ENCODE results near the gene GSTA3. TPM values are rescaled to one million over a fixed set of nuclear protein-coding genes. Genes with fewer than 3 reads are reported as not detected.

The GSTA3 gene
- total RNA-seq, 4 donors from 2014 or later, result not detected

GRCh38 chr6:52893221-52893620, 16.3 kb downstream of the GSTA3 start:
- no peak for DNase-seq (ENCODE audit: low spot score)
- no peak for TF ChIP-seq CTCF (IDR thresholded peaks at IDR 0.05)
- ATAC-seq (ENCODE audit: low FRiP score), result no peak

GRCh38 chr6:52890018-52890417, 19.5 kb downstream of the GSTA3 start:
- DNase-seq (ENCODE audit: low spot score), result no peak
- no peak for TF ChIP-seq CTCF (IDR thresholded peaks at IDR 0.05)

GRCh38 chr6:52887910-52888524, 21.5 kb downstream of the GSTA3 start:
- TF ChIP-seq CTCF (IDR thresholded peaks at IDR 0.05), result no peak
- DNase-seq (ENCODE audit: low spot score) (no peak), ATAC-seq (ENCODE audit: low FRiP score) (no peak)

More at GRCh38 chr6:52890018-52890417, 19.5 kb downstream of the GSTA3 start:
- no peak for ATAC-seq (ENCODE audit: low FRiP score)

GRCh38 chr6:52881996-52882841, 27.3 kb downstream of the GSTA3 start:
- DNase-seq (ENCODE audit: low spot score) (no peak), ATAC-seq (ENCODE audit: low FRiP score) (peak; percentile 98)
- TF ChIP-seq CTCF (IDR thresholded peaks at IDR 0.05), result peak in 1 of 3 donors; percentile 25

GRCh38 chr6:52881662-52881995, 27.9 kb downstream of the GSTA3 start:
- DNase-seq (ENCODE audit: low spot score) (no peak), ATAC-seq (ENCODE audit: low FRiP score) (no peak)
- no peak for TF ChIP-seq CTCF (IDR thresholded peaks at IDR 0.05)

GRCh38 chr6:52877786-52878185, 31.7 kb downstream of the GSTA3 start:
- no peak for TF ChIP-seq CTCF (IDR thresholded peaks at IDR 0.05)
- ATAC-seq (ENCODE audit: low FRiP score), result no peak

GRCh38 chr6:52877168-52877567, 32.3 kb downstream of the GSTA3 start:
- ATAC-seq (ENCODE audit: low FRiP score) (no peak), DNase-seq (ENCODE audit: low spot score) (no peak)
- no peak for TF ChIP-seq CTCF (IDR thresholded peaks at IDR 0.05)

More at GRCh38 chr6:52877786-52878185, 31.7 kb downstream of the GSTA3 start:
- no peak for DNase-seq (ENCODE audit: low spot score)

All from omental fat pad (tissue), 4 donors.